ENCODE results near the gene FGR. TPM values are rescaled to one million over a fixed set of nuclear protein-coding genes. Genes with fewer than 3 reads are reported as not detected.
A peak's percentile ranks its signal among the peaks of the same experiment; 100 is the strongest.

The FGR gene
- total RNA-seq, 1 donor from 2014 or later, result not detected

GRCh38 chr1:27665016-27665651 is 30.1 kb upstream of the FGR start:
- Mint-ChIP-seq H3K36me3 (no peaks in the 10 kb centered on the region), H3K4me1 (peaks cover 37% of the 10 kb centered on the region), H3K9me3 (no peaks in the 10 kb centered on the region), H3K27ac (peak overlapping the region; percentile 60), H3K27me3 (ENCODE audit: insufficient read depth, low read depth) (peaks cover 10% of the 10 kb centered on the region), H3K4me3 (no peak overlapping the region)
- Histone ChIP-seq H3F3A (ENCODE audit: low read depth) (peaks cover 9% of the 10 kb centered on the region), H3K9ac (no peak overlapping the region), H3K27me3 (peaks cover 10% of the 10 kb centered on the region), H3K36me3 (no peaks in the 10 kb centered on the region), H4K20me1 (ENCODE audit: low read depth) (no peaks in the 10 kb centered on the region), H3K4me2 (no peak overlapping the region), H3K4me3 (no peak overlapping the region), H3K9me3 (ENCODE audit: low read depth) (no peaks in the 10 kb centered on the region), H3K27ac (no peak overlapping the region), H2AFZ (replicated peaks) (no peak overlapping the region), H3K4me1 (peaks cover 7% of the 10 kb centered on the region), H3K79me2 (ENCODE audit: low read depth) (no peaks in the 10 kb centered on the region)
- DNase-seq (ENCODE audit: low spot score), result no peak
- TF ChIP-seq CTCF (IDR thresholded peaks at IDR 0.05) (no peak), EZH2phosphoT487 (IDR thresholded peaks at IDR 0.05) (no peak), EZH2 (IDR thresholded peaks at IDR 0.05) (no peak)

GRCh38 chr1:27664291-27664690 is 29.3 kb upstream of the FGR start:
- H3K4me1 Mint-ChIP-seq, result peaks cover 35% of the 10 kb centered on the region
- no peak overlapping the region for H3K4me3 ChIP-seq

GRCh38 chr1:27662707-27663393 is 27.9 kb upstream of the FGR start:
- peak overlapping the region; percentile 77 for H2AFZ ChIP-seq (replicated peaks)
- H3K9me3 ChIP-seq (ENCODE audit: low read depth), result no peaks in the 10 kb centered on the region
- no peaks in the 10 kb centered on the region for H3K36me3 ChIP-seq
- Mint-ChIP-seq H3K27me3 (ENCODE audit: insufficient read depth, low read depth) (peaks cover 6% of the 10 kb centered on the region), H3K36me3 (no peaks in the 10 kb centered on the region), H3K9me3 (no peaks in the 10 kb centered on the region), H3K27ac (peak overlapping the region; percentile 98), H3K4me3 (peak overlapping the region; percentile 9), H3K4me1 (peaks cover 42% of the 10 kb centered on the region)
- DNase-seq (ENCODE audit: low spot score), result peak; percentile 87
- no peak overlapping the region for H3K9ac ChIP-seq
- no peaks in the 10 kb centered on the region for H4K20me1 ChIP-seq (ENCODE audit: low read depth)
- no peaks in the 10 kb centered on the region for H3K27me3 ChIP-seq
- no peak overlapping the region for H3K4me3 ChIP-seq
- peaks cover 22% of the 10 kb centered on the region for H3F3A ChIP-seq (ENCODE audit: low read depth)
- no peaks in the 10 kb centered on the region for H3K79me2 ChIP-seq (ENCODE audit: low read depth)
- peaks cover 13% of the 10 kb centered on the region for H3K4me1 ChIP-seq
- H3K27ac ChIP-seq, result no peak overlapping the region
- H3K4me2 ChIP-seq, result no peak overlapping the region
- TF ChIP-seq EZH2 (IDR thresholded peaks at IDR 0.05) (no peak), CTCF (IDR thresholded peaks at IDR 0.05) (peak; percentile 77)

More at GRCh38 chr1:27664291-27664690, 29.3 kb upstream of the FGR start:
- Histone ChIP-seq H3K4me1 (peaks cover 9% of the 10 kb centered on the region), H3K27ac (no peak overlapping the region), H3K9ac (no peak overlapping the region), H4K20me1 (ENCODE audit: low read depth) (no peaks in the 10 kb centered on the region), H3K27me3 (peaks cover 2% of the 10 kb centered on the region), H2AFZ (replicated peaks) (no peak overlapping the region), H3K36me3 (no peaks in the 10 kb centered on the region), H3F3A (ENCODE audit: low read depth) (peaks cover 11% of the 10 kb centered on the region), H3K9me3 (ENCODE audit: low read depth) (no peaks in the 10 kb centered on the region), H3K4me2 (no peak overlapping the region), H3K79me2 (ENCODE audit: low read depth) (no peaks in the 10 kb centered on the region)
- DNase-seq (ENCODE audit: low spot score), result no peak
- no peaks in the 10 kb centered on the region for H3K36me3 Mint-ChIP-seq
- no peak overlapping the region for H3K27ac Mint-ChIP-seq
- TF ChIP-seq EZH2phosphoT487 (IDR thresholded peaks at IDR 0.05) (no peak), EZH2 (IDR thresholded peaks at IDR 0.05) (no peak), CTCF (IDR thresholded peaks at IDR 0.05) (no peak)
- no peaks in the 10 kb centered on the region for H3K9me3 Mint-ChIP-seq
- H3K27me3 Mint-ChIP-seq (ENCODE audit: insufficient read depth, low read depth), result peaks cover 8% of the 10 kb centered on the region
- H3K4me3 Mint-ChIP-seq, result no peak overlapping the region
